Right forelimb (tissue), 1 donor: ENCODE results near the gene PIH1D1.
"Not testable (repeated sequence)": the region's sequence is repeated elsewhere in the genome, so short reads cannot be mapped to it uniquely, and the experiment has no call there.

Experiments
- DNase-seq: peaks from one replicate; pipeline ENCODE4 v3.0.0-alpha.2; 2018

PIH1D1 gene

GRCh38 chr19:49453013-49453756 is 1.6 kb upstream of the PIH1D1 start, which contains the start of gene ALDH16A1:
TSS of gene ALDH16A1 (plus strand) at chr19:49453225. CDS start at chr19:49453332, 107 bp downstream.
- DNase-seq, result peak; percentile 99

- DNase-seq, result no peak
Measured at GRCh38 chr19:49450405-49450804, 1.2 kb downstream of the PIH1D1 start.

GRCh38 chr19:49448432-49448786 is 3.2 kb downstream of the PIH1D1 start:
- no peak for DNase-seq

DNA sequence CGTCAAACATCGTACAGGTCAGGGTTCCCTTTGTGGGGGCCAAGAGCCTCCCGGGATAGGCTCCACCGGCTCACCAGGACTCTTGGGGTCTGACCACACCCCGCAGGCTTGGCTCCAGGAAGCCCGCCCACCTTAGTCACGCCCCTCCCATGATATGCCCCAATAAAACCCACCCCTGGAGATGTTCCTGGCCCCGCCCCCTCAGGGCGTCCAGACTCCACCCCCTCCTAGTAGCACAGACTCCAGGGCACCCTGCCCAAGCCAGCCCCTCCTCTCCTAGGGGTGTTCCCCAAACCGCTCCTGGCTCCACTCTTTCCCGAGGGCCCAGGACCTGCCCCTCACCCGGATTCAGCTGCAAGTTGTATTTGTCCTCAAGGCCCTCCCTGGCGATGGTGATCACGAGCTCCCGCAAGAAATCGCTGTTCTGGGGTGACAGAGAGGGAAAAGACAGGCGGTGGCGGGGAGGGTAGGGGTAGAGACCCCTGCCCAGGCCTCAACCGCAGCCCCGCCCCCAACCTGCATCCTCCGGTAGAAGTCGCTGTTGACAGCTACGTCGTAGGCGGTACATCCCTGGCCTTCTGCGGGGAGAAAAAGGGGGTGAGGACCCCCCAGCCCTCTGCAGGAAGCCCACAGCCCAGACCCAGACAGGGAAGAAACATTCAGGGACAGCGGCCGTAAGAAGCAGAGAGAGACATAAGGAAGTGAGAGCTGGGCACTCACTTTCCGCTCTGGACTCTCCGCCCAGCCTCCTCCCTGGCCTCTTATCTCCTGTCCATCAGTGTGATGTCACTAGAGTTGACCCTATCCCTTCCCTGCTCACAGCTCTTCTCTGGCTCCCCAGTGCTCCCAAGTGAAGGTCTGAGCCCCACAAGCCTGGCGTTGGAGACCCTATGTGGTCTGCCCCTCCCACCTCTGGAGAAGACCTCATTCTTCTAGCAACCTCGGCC is 3.9 kb downstream of the PIH1D1 start:
- DNase-seq, result no peak

- DNase-seq, result no peak
Measured at GRCh38 chr19:49445997-49446396, 5.6 kb downstream of the PIH1D1 start.

- not testable (repeated sequence) for DNase-seq
Measured at GRCh38 chr19:49444100-49444700, 7.4 kb downstream of the PIH1D1 start.

GRCh38 chr19:49443366-49444099 is 8.1 kb downstream of the PIH1D1 start:
- peak; percentile 99 for DNase-seq

DNA sequence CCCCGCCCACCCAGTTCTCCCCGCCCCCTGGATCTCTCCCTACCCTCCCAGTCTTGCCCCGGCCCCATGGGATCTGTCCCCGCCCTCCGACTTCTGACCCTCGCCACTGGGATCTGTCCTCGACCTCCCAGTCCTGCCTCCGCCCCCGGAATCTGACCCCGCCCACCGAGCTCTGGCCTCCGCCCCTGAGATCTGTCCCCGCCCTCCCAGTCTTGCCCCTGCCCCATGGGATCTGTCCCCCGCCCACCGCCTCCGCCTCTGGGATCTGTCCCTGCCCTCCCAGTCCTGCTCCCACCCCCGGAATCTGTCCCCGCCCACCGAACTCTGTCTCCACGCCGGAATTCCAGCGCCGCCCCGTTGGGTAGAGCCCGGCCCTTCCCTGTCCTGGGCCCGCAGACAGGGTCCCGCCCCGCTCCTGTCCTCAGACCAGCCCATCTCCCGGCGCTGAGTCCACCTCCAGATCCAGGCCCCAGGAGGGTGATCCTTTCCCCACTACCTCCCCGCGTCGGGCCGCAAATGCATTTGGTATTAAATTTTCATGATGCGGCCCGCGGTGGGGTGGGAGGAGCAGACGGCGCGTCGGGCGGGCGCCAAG is 8.7 kb downstream of the PIH1D1 start:
- peak; percentile 91 for DNase-seq

DNA sequence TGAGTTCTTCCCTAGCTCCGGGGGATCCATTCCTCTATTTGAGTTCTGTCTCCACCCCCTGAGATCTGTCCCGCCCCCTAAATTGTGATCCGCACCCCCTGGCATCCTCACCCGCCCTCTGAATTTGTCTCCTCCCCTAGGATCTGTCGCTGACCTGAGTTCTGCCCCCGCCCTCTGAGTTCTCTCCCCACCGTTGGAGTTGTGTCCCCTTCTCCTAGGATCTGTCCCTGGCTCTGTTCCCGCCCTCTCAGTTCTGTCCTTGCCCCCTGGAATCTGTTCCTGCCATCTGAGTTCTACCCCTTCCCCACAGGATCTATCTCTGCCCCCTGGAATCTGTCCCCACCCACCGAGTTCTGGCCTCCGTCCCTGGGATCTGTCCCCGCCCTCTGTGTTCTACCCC is 9.3 kb downstream of the PIH1D1 start:
- DNase-seq, result peak; percentile 61

DNA sequence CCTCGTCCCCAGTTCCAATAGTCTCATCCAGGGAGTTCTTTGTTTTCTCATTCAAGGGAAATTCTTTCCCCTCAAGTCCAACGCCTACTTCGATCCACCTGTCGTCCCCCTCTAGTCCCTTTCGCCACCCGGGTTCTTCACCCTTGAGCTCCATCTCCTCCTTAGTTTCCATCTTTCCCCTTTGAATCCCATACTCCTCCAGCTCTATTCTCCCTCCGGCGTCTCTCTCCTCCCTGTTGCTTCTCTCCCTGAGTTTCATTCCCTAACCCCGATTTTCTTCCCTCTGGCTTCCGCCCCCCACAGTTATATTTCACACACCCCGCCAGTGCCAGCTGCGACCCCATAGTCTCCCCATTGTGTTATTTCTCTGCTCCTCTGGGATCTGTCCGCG is 9.7 kb downstream of the PIH1D1 start:
- no peak for DNase-seq

- DNase-seq, result no peak
Measured at GRCh38 chr19:49441210-49441959, 10.2 kb downstream of the PIH1D1 start, which contains the start of gene SLC17A7. TSS of gene SLC17A7 (minus strand) at chr19:49441527. CDS start at chr19:49441379, 148 bp downstream.

GRCh38 chr19:49440439-49441209 is 11.0 kb downstream of the PIH1D1 start:
- no peak for DNase-seq

GRCh38 chr19:49439836-49440235 is 11.8 kb downstream of the PIH1D1 start:
- DNase-seq, result no peak

DNA sequence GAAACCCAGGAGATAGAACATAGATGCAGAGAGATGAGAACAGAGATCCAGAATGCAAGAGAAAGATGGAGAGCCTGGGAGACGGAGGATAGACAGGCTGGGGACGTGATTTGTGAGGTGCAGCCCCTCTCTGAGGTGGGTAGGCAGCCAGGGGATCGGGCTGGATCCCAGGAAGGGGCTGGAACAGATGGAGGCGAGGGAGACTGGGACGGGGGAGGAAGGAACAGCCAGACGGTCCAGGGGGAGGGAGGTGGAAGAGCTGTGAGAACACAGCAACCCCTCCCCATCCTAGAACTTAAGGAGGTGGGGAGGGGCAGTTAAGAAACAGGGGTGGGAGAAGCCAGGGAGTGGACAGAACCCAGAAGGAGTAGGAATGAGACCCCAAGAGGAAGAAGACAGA is 13.4 kb downstream of the PIH1D1 start:
- no peak for DNase-seq

- DNase-seq, result no peak
Measured at GRCh38 chr19:49437231-49437630, 14.4 kb downstream of the PIH1D1 start.

GRCh38 chr19:49436381-49437017 is 15.1 kb downstream of the PIH1D1 start:
- DNase-seq, result no peak

- no peak for DNase-seq
Measured at GRCh38 chr19:49435670-49436069, 15.9 kb downstream of the PIH1D1 start.

DNA sequence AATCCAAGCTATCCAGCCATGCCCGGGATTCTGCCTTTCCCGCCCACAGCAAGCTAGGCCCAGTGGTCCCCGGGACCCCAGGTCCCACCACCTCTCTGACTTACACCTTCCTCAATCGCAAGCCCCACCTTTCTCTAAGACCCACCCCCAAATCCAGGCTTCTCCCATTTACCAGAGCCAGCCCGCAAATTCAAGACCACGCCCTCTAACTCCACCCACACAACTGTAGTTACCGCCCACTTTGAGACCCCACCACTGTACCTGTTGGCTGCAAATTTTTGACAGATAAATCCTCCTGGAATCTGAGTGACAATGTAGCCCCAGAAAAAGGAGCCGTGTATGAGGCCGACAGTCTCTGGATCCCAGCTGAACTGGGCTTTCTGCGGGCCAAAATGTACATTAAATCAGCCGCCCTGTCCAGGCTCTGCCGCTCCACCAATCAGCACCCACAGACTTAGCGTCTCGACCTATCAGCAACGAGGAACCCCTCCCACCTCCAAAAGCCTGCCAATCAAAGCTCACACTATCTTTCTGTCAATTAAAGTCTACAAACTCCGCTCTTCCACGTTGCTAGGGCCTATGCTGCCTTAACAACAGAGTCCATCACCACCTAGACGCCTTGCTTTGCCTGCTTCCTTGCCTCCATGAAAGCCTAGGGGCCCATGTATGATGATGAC is 16.6 kb downstream of the PIH1D1 start:
- no peak for DNase-seq

GRCh38 chr19:49433240-49433901 is 18.2 kb downstream of the PIH1D1 start:
- DNase-seq, result no peak
